PC-9 (cell line): ENCODE measurements around the gene TGM2.

Experiments used
- EZH2 ChIP-seq: fragments of 200-600 bp; sonication (generic); IDR thresholded peaks from 2 replicates; pipeline ENCODE4 v1.8.0; 2017; ENCODE audit warnings: antibody characterized with exemption, low read depth
- TF ChIP-seq, protein P1 (sequence below): fragments of 200-600 bp; sonication (generic); conservative IDR thresholded peaks from 2 replicates; pipeline ENCODE4 v1.6.1; 2017; ENCODE audit warnings: mixed run types, antibody characterized with exemption, mild to moderate bottlenecking, moderate library complexity

DNA sequence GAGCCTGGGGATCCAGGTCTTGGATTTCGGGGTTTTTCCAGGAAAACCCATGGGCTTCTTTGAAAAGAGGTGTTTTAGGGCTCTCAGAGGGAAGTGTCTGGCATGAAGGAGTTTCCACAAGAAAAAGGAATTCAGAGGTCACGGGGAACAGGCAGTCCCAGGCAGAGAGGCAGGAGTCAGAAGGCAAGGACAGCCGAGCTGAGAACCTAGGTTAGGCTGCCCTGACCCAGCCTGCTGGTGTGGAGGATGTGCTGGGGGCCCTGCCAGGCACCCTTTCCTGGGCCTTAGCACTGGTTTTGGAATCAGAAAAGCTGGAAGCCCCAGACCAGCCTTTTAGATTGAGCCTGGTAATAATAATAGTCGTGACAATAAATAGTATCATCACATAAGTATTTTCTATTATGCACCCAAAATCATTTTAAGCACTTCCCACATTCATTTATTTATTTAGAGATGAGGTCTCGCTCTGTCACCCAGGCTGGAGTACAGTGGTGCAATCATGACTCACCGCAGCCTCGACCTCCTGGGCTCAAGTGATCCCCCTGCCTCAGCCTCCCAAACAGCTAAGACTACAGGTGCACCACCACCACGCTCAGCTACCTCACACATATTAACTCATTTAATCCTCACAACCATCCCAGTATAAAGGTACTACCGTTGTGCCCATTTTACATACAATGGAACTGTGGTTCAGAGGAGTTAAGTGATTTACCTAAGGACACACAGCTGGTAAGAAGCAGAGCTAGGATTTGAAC lies 19.9 kb downstream of the TGM2 start:
- TF ChIP-seq, protein P1, sequence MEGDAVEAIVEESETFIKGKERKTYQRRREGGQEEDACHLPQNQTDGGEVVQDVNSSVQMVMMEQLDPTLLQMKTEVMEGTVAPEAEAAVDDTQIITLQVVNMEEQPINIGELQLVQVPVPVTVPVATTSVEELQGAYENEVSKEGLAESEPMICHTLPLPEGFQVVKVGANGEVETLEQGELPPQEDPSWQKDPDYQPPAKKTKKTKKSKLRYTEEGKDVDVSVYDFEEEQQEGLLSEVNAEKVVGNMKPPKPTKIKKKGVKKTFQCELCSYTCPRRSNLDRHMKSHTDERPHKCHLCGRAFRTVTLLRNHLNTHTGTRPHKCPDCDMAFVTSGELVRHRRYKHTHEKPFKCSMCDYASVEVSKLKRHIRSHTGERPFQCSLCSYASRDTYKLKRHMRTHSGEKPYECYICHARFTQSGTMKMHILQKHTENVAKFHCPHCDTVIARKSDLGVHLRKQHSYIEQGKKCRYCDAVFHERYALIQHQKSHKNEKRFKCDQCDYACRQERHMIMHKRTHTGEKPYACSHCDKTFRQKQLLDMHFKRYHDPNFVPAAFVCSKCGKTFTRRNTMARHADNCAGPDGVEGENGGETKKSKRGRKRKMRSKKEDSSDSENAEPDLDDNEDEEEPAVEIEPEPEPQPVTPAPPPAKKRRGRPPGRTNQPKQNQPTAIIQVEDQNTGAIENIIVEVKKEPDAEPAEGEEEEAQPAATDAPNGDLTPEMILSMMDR = no peak
- no peak for TF ChIP-seq EZH2
